Neural crest cell (in vitro differentiated cells): Measurements from ENCODE around the gene TPD52L1. TPM values are rescaled to one million over a fixed set of nuclear protein-coding genes. Genes with fewer than 3 reads are reported as not detected.

Experiments
- DNase-seq: peaks from one replicate; pipeline ENCODE4 v3.0.0; 2021; ENCODE audit warnings: low read depth, mixed read lengths, low spot score
- H3K27ac Mint-ChIP-seq: one replicate; pipeline ENCODE4 v1.8.0; 2021; ENCODE audit warnings: mild to moderate bottlenecking, mixed read lengths; ENCODE audit not compliant: unreplicated experiment
- H3K27me3 Mint-ChIP-seq: 2 replicates; pipeline ENCODE4 v1.8.0; 2021; ENCODE audit warnings: low read depth, mild to moderate bottlenecking, mixed read lengths
- H3K36me3 Mint-ChIP-seq: 2 replicates; pipeline ENCODE4 v1.8.0; 2021; ENCODE audit warnings: low read depth, mild to moderate bottlenecking, mixed read lengths
- H3K4me1 Mint-ChIP-seq: 2 replicates; pipeline ENCODE4 v1.8.0; 2021; ENCODE audit warnings: mixed read lengths
- H3K4me3 Mint-ChIP-seq: one replicate; pipeline ENCODE4 v1.8.0; 2021; ENCODE audit warnings: mild to moderate bottlenecking, mixed read lengths
- H3K9me3 Mint-ChIP-seq: 2 replicates; pipeline ENCODE4 v1.8.0; 2021; ENCODE audit warnings: mixed read lengths
- CTCF ChIP-seq: fragments of 200-600 bp; sonication (generic); conservative IDR thresholded peaks from 2 replicates; pipeline ENCODE4 v1.5.0; 2021; ENCODE audit warnings: antibody characterized with exemption, mild to moderate bottlenecking
- total RNA-seq: library from RNA; stranded (reverse); gene quantifications from 2 replicates; pipeline ENCODE4 v1.2.1, GENCODE V29; 2021

The TPD52L1 gene
- total RNA-seq, 1 donor from 2014 or later: 2.9 TPM

GRCh38 chr6:125117818-125118217 lies 35.8 kb upstream of the TPD52L1 start:
- Mint-ChIP-seq H3K9me3 (no peaks in the 10 kb centered on the region), H3K27ac (no peak overlapping the region), H3K4me1 (no peaks in the 10 kb centered on the region), H3K36me3 (no peaks in the 10 kb centered on the region), H3K4me3 (no peak overlapping the region), H3K27me3 (no peaks in the 10 kb centered on the region)
- DNase-seq: no peak
- TF ChIP-seq CTCF: no peak

- Mint-ChIP-seq H3K36me3 (no peaks in the 10 kb centered on the region), H3K9me3 (peaks cover 2% of the 10 kb centered on the region), H3K27ac (no peak overlapping the region), H3K4me3 (no peak overlapping the region), H3K27me3 (no peaks in the 10 kb centered on the region), H3K4me1 (no peaks in the 10 kb centered on the region)
- TF ChIP-seq CTCF: no peak
- no peak for DNase-seq
Measured at GRCh38 chr6:125120054-125120590, 33.5 kb upstream of the TPD52L1 start.

- no peaks in the 10 kb centered on the region for H3K36me3 Mint-ChIP-seq
- H3K27me3 Mint-ChIP-seq: no peaks in the 10 kb centered on the region
- no peak overlapping the region for H3K27ac Mint-ChIP-seq
- peaks cover 6% of the 10 kb centered on the region for H3K9me3 Mint-ChIP-seq
- no peak overlapping the region for H3K4me3 Mint-ChIP-seq
- H3K4me1 Mint-ChIP-seq: no peaks in the 10 kb centered on the region
- TF ChIP-seq CTCF: no peak
- no peak for DNase-seq
Measured at GRCh38 chr6:125121894-125122293, 31.7 kb upstream of the TPD52L1 start.

- H3K36me3 Mint-ChIP-seq: no peaks in the 10 kb centered on the region
- H3K27me3 Mint-ChIP-seq: no peaks in the 10 kb centered on the region
- no peak overlapping the region for H3K27ac Mint-ChIP-seq
- peaks cover 6% of the 10 kb centered on the region for H3K9me3 Mint-ChIP-seq
- H3K4me3 Mint-ChIP-seq: no peak overlapping the region
- H3K4me1 Mint-ChIP-seq: no peaks in the 10 kb centered on the region
- TF ChIP-seq CTCF: no peak
- DNase-seq: no peak
Measured at GRCh38 chr6:125123051-125123450, 30.5 kb upstream of the TPD52L1 start.

GRCh38 chr6:125123468-125124048 lies 30.0 kb upstream of the TPD52L1 start:
- Mint-ChIP-seq H3K4me1 (no peaks in the 10 kb centered on the region), H3K27ac (no peak overlapping the region), H3K36me3 (no peaks in the 10 kb centered on the region), H3K27me3 (no peaks in the 10 kb centered on the region), H3K4me3 (no peak overlapping the region), H3K9me3 (peaks cover 6% of the 10 kb centered on the region)
- TF ChIP-seq CTCF: no peak
- DNase-seq: no peak
